ENCODE results near the gene GOLGB1. TPM values are rescaled to one million over a fixed set of nuclear protein-coding genes. Genes with fewer than 3 reads are reported as not detected.

The GOLGB1 gene
- total and polyA plus RNA-seq, 4 experiments from 2014 or later = 1.3 to 49.3 (median 32.3) TPM

DNA sequence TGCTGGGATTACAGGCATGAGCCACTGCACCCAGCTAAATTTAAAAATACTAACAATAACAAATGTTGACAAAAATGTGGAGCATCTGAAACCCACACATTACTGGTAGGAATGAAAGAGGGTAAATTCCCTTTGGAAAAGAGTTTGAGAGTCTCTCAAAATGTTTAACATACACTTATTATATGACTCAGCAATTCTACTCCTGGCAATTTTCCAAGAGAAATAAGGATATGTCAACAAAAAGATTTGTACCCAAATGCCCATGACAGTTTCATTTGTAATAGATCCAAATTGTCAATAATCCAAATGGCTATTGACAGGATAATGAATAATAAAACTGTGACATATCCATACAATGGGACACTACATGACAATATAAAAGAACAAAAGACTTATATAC is 97.9 kb downstream of the GOLGB1 start:
- intact Hi-C loops (cut with micrococcal nuclease) = no loop called here
- H3K27ac Mint-ChIP-seq = peak overlapping the region in 6 of 7 donors; percentile 35 to 79 (median 72)
- H3K36me3 ChIP-seq (ENCODE audit: insufficient read depth, low read length) = peaks cover 43% of the 10 kb centered on the region
- CTCF ChIA-PET (ENCODE audit: partially characterized antibody) = interaction anchor here (1.8 kb wide), 1 partner anchor 9 kb away, joined by 6 read pairs; the partner anchor contains the start of gene HCLS1
- POLR2A ChIA-PET (ENCODE audit: partially characterized antibody) = interaction anchor here (1.5 kb wide), 1 partner anchor 9 kb away, joined by 5 read pairs; the partner anchor contains the start of gene HCLS1
- peak overlapping the region in 4 of 8 donors; percentile 13 to 64 (median 49) for H3K4me3 Mint-ChIP-seq
- no peak overlapping the region for H3K27ac ChIP-seq (ENCODE audit: low read depth, low read length)
- H3K4me1 ChIP-seq (ENCODE audit: insufficient read depth, low read length) = peaks cover 61% of the 10 kb centered on the region
- H3K27me3 Mint-ChIP-seq = no peaks in the 10 kb centered on the region
- H3K4me3 ChIP-seq (ENCODE audit: low read length in 2 of 2) = no peak overlapping the region
- no peaks in the 10 kb centered on the region for H3K9me3 Mint-ChIP-seq
- H3K4me1 Mint-ChIP-seq = peaks cover 33 to 72% (median 49%) of the 10 kb centered on the region in 4 donors
- H3K9me3 ChIP-seq (ENCODE audit: control insufficient read depth in 1 of 2, low read length in 2 of 2) = no peaks in the 10 kb centered on the region
- no peaks in the 10 kb centered on the region for H3K27me3 ChIP-seq (ENCODE audit: insufficient read depth, low read length)
- no peak for DNase-seq
- peaks cover 41 to 79% of the 10 kb centered on the region in 2 donors for H3K36me3 Mint-ChIP-seq

DNA sequence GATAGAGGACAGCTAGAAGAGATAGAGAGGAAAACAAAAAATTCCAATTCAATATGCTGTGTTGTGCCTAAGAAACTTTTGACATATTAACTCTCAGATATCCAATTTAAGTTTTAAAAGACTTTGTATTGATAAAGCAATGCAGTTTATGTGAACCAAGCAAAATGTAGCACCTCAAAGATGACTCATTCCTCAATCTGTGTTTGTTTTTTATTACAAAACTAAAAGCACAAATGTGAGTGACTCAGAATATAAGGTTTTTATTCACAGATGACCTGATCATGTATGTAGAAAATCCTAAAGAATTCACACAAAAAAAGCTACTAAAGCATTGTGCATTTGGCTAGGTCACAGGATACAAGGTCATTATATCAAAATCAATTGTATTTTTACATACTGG is 99.9 kb downstream of the GOLGB1 start:
- H3K36me3 ChIP-seq (ENCODE audit: insufficient read depth, low read length) = peaks cover 43% of the 10 kb centered on the region
- peak overlapping the region in 3 of 7 donors; percentile 19 to 51 (median 22) for H3K27ac Mint-ChIP-seq
- H3K9me3 Mint-ChIP-seq = no peaks in the 10 kb centered on the region
- no peaks in the 10 kb centered on the region for H3K27me3 Mint-ChIP-seq
- CTCF ChIA-PET (ENCODE audit: partially characterized antibody) = interaction anchor here (0.9 to 1.8 kb wide), 3 partner anchors 11 to 346 kb away, joined by 3 to 6 read pairs (median 3); partner anchors contain the start of gene HCLS1
- intact Hi-C loops (cut with micrococcal nuclease) = no loop called here
- H3K9me3 ChIP-seq (ENCODE audit: control insufficient read depth in 1 of 2, low read length in 2 of 2) = no peaks in the 10 kb centered on the region
- peaks cover 39 to 72% of the 10 kb centered on the region in 2 donors for H3K36me3 Mint-ChIP-seq
- no peaks in the 10 kb centered on the region for H3K27me3 ChIP-seq (ENCODE audit: insufficient read depth, low read length)
- POLR2A ChIA-PET (ENCODE audit: partially characterized antibody) = no interaction called here
- H3K4me3 ChIP-seq (ENCODE audit: low read length in 2 of 2) = no peak overlapping the region
- no peak overlapping the region for H3K27ac ChIP-seq (ENCODE audit: low read depth, low read length)
- DNase-seq = no peak
- H3K4me3 Mint-ChIP-seq = peak overlapping the region in 1 of 8 donors; percentile 15
- H3K4me1 Mint-ChIP-seq = peaks cover 27 to 62% (median 40%) of the 10 kb centered on the region in 4 donors
- H3K4me1 ChIP-seq (ENCODE audit: insufficient read depth, low read length) = peaks cover 52% of the 10 kb centered on the region

DNA sequence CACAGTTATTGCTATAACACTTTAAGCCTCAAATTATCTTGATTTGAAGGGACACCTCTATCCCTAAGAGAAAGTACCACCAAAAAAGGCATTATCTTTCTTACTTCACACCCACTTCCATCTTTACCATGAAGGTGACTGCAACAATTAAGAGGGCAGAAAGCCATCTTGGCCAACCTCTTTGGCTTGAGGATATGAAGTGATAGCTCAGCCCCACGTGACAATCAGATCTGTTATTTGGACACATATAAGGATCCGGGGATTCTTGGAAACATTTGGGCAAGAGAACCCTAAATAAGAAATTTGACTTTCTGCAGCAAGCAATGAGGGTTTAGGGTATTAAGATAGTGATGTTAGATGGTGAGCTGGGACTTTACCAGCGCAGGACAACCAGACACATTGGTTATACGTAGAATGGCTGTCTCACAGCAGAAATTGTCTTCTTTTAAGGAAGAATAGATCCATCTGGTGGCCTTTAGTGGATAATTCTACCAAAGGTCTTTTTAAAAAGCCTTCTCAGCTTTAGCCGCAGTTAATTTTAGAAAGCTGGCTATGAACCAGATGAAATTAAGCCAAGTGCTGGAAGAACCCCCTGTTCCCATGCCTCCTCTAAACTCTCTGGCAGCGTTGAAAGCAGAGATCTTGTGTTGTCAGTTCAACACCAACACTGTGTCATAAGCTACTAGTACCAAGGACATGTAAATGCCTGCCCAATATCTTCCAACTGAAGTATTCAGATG is 101.2 kb downstream of the GOLGB1 start:
- H3K4me3 Mint-ChIP-seq = no peak overlapping the region
- ChIA-PET POLR2A (ENCODE audit: partially characterized antibody) (interaction anchor here (2.3 kb wide), 1 partner anchor 11 kb away, joined by 6 read pairs; no protein-coding TSS in a partner anchor), CTCF (ENCODE audit: partially characterized antibody) (interaction anchor here (0.9 to 1.1 kb wide), 4 partner anchors 10 to 348 kb away, joined by 3 read pairs; no protein-coding TSS in a partner anchor)
- H3K27ac ChIP-seq (ENCODE audit: low read depth, low read length) = no peak overlapping the region
- no peaks in the 10 kb centered on the region for H3K27me3 ChIP-seq (ENCODE audit: insufficient read depth, low read length)
- H3K36me3 Mint-ChIP-seq = peaks cover 48 to 74% of the 10 kb centered on the region in 2 donors
- H3K4me1 Mint-ChIP-seq = peaks cover 19 to 50% (median 30%) of the 10 kb centered on the region in 4 donors
- no peaks in the 10 kb centered on the region for H3K9me3 ChIP-seq (ENCODE audit: control insufficient read depth in 1 of 2, low read length in 2 of 2)
- peak overlapping the region in 3 of 7 donors; percentile 28 to 75 (median 60) for H3K27ac Mint-ChIP-seq
- no peaks in the 10 kb centered on the region for H3K9me3 Mint-ChIP-seq
- no peaks in the 10 kb centered on the region for H3K27me3 Mint-ChIP-seq
- intact Hi-C loops (cut with micrococcal nuclease) = no loop called here
- DNase-seq = no peak
- H3K4me3 ChIP-seq (ENCODE audit: low read length in 2 of 2) = no peak overlapping the region
- peaks cover 39% of the 10 kb centered on the region for H3K4me1 ChIP-seq (ENCODE audit: insufficient read depth, low read length)
- peaks cover 48% of the 10 kb centered on the region for H3K36me3 ChIP-seq (ENCODE audit: insufficient read depth, low read length)

DNA sequence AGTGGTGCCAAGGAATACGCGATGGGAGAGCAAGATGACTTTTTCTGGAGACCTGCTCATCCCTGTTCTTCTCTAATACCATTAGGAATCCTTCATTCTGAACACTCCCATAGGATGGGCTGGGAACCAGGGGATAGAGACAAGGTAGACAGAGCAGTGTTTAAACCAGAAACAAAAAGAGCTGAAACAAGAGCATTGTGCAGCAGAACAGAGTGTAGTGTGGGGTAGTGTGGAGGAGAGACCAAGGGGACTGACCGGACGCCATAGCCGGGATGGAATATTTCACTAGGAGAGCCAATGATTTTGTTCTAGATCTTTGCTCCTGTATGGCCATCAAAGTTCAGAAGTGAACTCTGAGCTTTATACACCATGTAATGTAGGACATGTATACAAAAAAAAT is 104.5 kb downstream of the GOLGB1 start:
- Mint-ChIP-seq H3K9me3 (no peaks in the 10 kb centered on the region), H3K36me3 (peaks cover 61 to 74% of the 10 kb centered on the region in 2 donors), H3K27me3 (no peaks in the 10 kb centered on the region), H3K4me3 (no peak overlapping the region), H3K4me1 (peaks cover 7 to 29% (median 15%) of the 10 kb centered on the region in 4 donors), H3K27ac (peak overlapping the region in 3 of 7 donors; percentile 6 to 36 (median 31))
- Histone ChIP-seq H3K27me3 (ENCODE audit: insufficient read depth, low read length) (no peaks in the 10 kb centered on the region), H3K36me3 (ENCODE audit: insufficient read depth, low read length) (peaks cover 61% of the 10 kb centered on the region), H3K4me3 (ENCODE audit: low read length in 2 of 2) (no peak overlapping the region), H3K4me1 (ENCODE audit: insufficient read depth, low read length) (peaks cover 13% of the 10 kb centered on the region), H3K9me3 (ENCODE audit: control insufficient read depth in 1 of 2, low read length in 2 of 2) (no peaks in the 10 kb centered on the region), H3K27ac (ENCODE audit: low read depth, low read length) (no peak overlapping the region)
- intact Hi-C loops (cut with micrococcal nuclease) = no loop called here
- POLR2A ChIA-PET (ENCODE audit: partially characterized antibody) = no interaction called here
- CTCF ChIA-PET (ENCODE audit: partially characterized antibody) = no interaction called here
- no peak for DNase-seq

DNA sequence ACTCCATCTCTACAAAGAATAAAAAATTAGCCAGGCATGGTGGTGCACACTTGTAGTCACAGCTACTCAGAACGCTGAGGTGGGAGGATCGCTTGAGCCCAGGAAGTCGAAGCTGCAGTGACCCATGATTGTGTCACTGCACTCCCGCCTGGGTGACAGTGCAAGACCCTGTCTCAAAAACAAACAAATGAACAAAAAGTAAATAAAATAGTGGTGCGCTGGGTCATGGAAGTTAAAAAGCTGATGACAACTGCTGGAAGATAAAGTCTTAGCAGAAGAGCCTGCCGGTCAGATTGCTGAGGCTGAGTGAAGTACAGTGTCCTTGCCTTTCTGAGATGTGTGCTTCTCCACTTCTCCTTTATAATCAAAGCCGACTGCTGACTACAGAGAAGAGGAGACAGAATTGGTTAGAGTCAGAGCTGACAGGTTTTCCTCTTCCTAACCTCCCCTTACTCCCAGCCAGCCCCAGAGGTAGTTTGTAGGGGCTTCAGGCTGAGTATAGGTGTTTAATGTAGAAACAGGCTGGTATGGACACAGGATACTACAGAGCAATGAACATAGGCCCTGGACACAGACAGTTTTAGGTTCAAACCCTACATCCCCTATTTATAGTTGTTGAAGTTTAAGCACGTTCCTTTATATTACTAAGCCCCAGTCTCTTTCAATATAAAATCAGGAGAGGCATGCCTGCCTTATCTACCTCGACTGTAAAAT is 106.8 kb downstream of the GOLGB1 start:
- H3K4me1 Mint-ChIP-seq = peaks cover 7 to 14% (median 10%) of the 10 kb centered on the region in 4 donors
- no peaks in the 10 kb centered on the region for H3K9me3 Mint-ChIP-seq
- no peak for DNase-seq
- peaks cover 70% of the 10 kb centered on the region for H3K36me3 ChIP-seq (ENCODE audit: insufficient read depth, low read length)
- H3K4me3 ChIP-seq (ENCODE audit: low read length in 2 of 2) = no peak overlapping the region
- H3K27me3 ChIP-seq (ENCODE audit: insufficient read depth, low read length) = no peaks in the 10 kb centered on the region
- H3K27ac Mint-ChIP-seq = peak overlapping the region in 6 of 7 donors; percentile 3 to 46 (median 30)
- no peak overlapping the region for H3K4me3 Mint-ChIP-seq
- ChIA-PET POLR2A (ENCODE audit: partially characterized antibody) (no interaction called here), CTCF (ENCODE audit: partially characterized antibody) (no interaction called here)
- H3K36me3 Mint-ChIP-seq = peaks cover 71 to 79% of the 10 kb centered on the region in 2 donors
- no peak overlapping the region for H3K27ac ChIP-seq (ENCODE audit: low read depth, low read length)
- intact Hi-C loops (cut with micrococcal nuclease) = no loop called here
- H3K27me3 Mint-ChIP-seq = no peaks in the 10 kb centered on the region
- H3K9me3 ChIP-seq (ENCODE audit: control insufficient read depth in 1 of 2, low read length in 2 of 2) = no peaks in the 10 kb centered on the region
- no peaks in the 10 kb centered on the region for H3K4me1 ChIP-seq (ENCODE audit: insufficient read depth, low read length)

DNA sequence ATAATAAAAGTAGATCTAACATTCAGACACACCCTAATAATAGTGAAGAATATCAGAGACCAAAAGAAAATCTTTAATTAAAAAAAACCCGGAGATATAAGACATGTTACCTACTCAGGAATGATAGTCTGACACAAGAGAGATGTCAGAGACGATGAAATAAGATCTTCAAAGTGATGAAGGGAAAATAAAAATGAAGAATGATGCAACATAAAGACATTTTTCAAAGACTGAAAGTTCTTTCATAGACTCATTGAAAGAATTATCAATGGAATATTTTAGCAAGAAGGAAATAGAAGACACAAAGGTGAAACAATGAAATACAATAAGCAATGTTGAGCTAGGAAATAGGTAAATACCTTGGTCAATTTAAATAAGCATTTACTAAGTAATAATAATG is 108.4 kb downstream of the GOLGB1 start:
- Mint-ChIP-seq H3K4me1 (peaks cover 5 to 14% (median 8%) of the 10 kb centered on the region in 4 donors), H3K36me3 (peaks cover 80 to 88% of the 10 kb centered on the region in 2 donors), H3K9me3 (no peaks in the 10 kb centered on the region), H3K27me3 (no peaks in the 10 kb centered on the region), H3K27ac (peak overlapping the region in 4 of 7 donors; percentile 18 to 73 (median 28)), H3K4me3 (no peak overlapping the region)
- no peak for DNase-seq
- no peak overlapping the region for H3K4me3 ChIP-seq (ENCODE audit: low read length in 2 of 2)
- no peaks in the 10 kb centered on the region for H3K9me3 ChIP-seq (ENCODE audit: control insufficient read depth in 1 of 2, low read length in 2 of 2)
- H3K27me3 ChIP-seq (ENCODE audit: insufficient read depth, low read length) = no peaks in the 10 kb centered on the region
- peaks cover 79% of the 10 kb centered on the region for H3K36me3 ChIP-seq (ENCODE audit: insufficient read depth, low read length)
- H3K4me1 ChIP-seq (ENCODE audit: insufficient read depth, low read length) = no peaks in the 10 kb centered on the region
- H3K27ac ChIP-seq (ENCODE audit: low read depth, low read length) = no peak overlapping the region
- ChIA-PET CTCF (ENCODE audit: partially characterized antibody) (no interaction called here), POLR2A (ENCODE audit: partially characterized antibody) (no interaction called here)
- intact Hi-C loops (cut with micrococcal nuclease) = no loop called here

DNA sequence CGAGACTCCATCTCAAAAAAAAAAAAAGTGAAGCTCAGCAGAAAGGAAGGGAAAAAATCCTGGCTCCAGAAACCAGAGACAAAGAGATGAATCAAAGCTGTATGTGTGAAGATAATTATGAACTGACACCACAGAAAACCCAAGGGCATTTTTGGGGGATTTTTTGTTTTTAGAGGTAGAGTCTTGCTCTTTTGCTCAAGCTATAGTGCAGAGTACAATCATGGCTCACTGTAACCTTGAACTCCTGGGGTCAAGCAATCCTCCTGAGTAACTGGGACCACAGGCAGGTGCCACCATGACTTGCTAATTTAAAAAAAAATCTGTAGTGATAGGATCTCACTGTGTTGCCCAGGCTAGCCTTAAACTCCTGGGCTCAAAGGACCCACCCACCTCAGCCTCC is 111.6 kb downstream of the GOLGB1 start:
- intact Hi-C loops (cut with micrococcal nuclease) = no loop called here
- ChIA-PET CTCF (ENCODE audit: partially characterized antibody) (no interaction called here), POLR2A (ENCODE audit: partially characterized antibody) (no interaction called here)
- no peak overlapping the region for H3K27ac ChIP-seq (ENCODE audit: low read depth, low read length)
- Mint-ChIP-seq H3K27ac (peak overlapping the region in 4 of 7 donors; percentile 16 to 43 (median 36)), H3K9me3 (no peaks in the 10 kb centered on the region), H3K36me3 (peaks cover 83 to 89% of the 10 kb centered on the region in 2 donors), H3K4me1 (peaks cover 4 to 10% (median 6%) of the 10 kb centered on the region in 4 donors), H3K4me3 (peak overlapping the region in 1 of 8 donors; percentile 55), H3K27me3 (no peaks in the 10 kb centered on the region)
- DNase-seq = no peak
- no peak overlapping the region for H3K4me3 ChIP-seq (ENCODE audit: low read length in 2 of 2)
- H3K36me3 ChIP-seq (ENCODE audit: insufficient read depth, low read length) = peaks cover 82% of the 10 kb centered on the region
- H3K27me3 ChIP-seq (ENCODE audit: insufficient read depth, low read length) = no peaks in the 10 kb centered on the region
- H3K9me3 ChIP-seq (ENCODE audit: control insufficient read depth in 1 of 2, low read length in 2 of 2) = no peaks in the 10 kb centered on the region
- no peaks in the 10 kb centered on the region for H3K4me1 ChIP-seq (ENCODE audit: insufficient read depth, low read length)
